ENCODE data around the gene ROR2. TPM values are rescaled to one million over a fixed set of nuclear protein-coding genes. Genes with fewer than 3 reads are reported as not detected.
A peak's percentile ranks its signal among the peaks of the same experiment; 100 is the strongest.

The ROR2 gene
- total RNA-seq, 1 donor from 2014 or later = 14.9 TPM

GRCh38 chr9:91663858-91664257 lies 286.2 kb downstream of the ROR2 start:
- no peak overlapping the region for H3K4me3 Mint-ChIP-seq
- H3K27me3 Mint-ChIP-seq (ENCODE audit: low read depth) = no peaks in the 10 kb centered on the region
- no peak for TF ChIP-seq CTCF (conservative IDR thresholded peaks at IDR 0.05)
- H3K36me3 Mint-ChIP-seq (ENCODE audit: low read depth) = no peaks in the 10 kb centered on the region
- no peaks in the 10 kb centered on the region for H3K9me3 Mint-ChIP-seq
- no peak overlapping the region for H3K27ac Mint-ChIP-seq (ENCODE audit: unreplicated experiment)
- no peak for DNase-seq (ENCODE audit: low read depth, low spot score)
- no peaks in the 10 kb centered on the region for H3K4me1 Mint-ChIP-seq

GRCh38 chr9:91661451-91661850 lies 288.6 kb downstream of the ROR2 start:
- no peak for DNase-seq (ENCODE audit: low read depth, low spot score)
- no peaks in the 10 kb centered on the region for H3K9me3 Mint-ChIP-seq
- no peaks in the 10 kb centered on the region for H3K36me3 Mint-ChIP-seq (ENCODE audit: low read depth)
- H3K4me1 Mint-ChIP-seq = no peaks in the 10 kb centered on the region
- no peak for TF ChIP-seq CTCF (conservative IDR thresholded peaks at IDR 0.05)
- no peak overlapping the region for H3K27ac Mint-ChIP-seq (ENCODE audit: unreplicated experiment)
- no peak overlapping the region for H3K4me3 Mint-ChIP-seq
- H3K27me3 Mint-ChIP-seq (ENCODE audit: low read depth) = no peaks in the 10 kb centered on the region

GRCh38 chr9:91660521-91660920 lies 289.5 kb downstream of the ROR2 start:
- Mint-ChIP-seq H3K9me3 (no peaks in the 10 kb centered on the region), H3K27ac (ENCODE audit: unreplicated experiment) (no peak overlapping the region), H3K4me1 (no peaks in the 10 kb centered on the region), H3K36me3 (ENCODE audit: low read depth) (no peaks in the 10 kb centered on the region), H3K27me3 (ENCODE audit: low read depth) (no peaks in the 10 kb centered on the region), H3K4me3 (no peak overlapping the region)
- no peak for DNase-seq (ENCODE audit: low read depth, low spot score)
- no peak for TF ChIP-seq CTCF (conservative IDR thresholded peaks at IDR 0.05)

- peak; percentile 16 for DNase-seq (ENCODE audit: low read depth, low spot score)
- H3K9me3 Mint-ChIP-seq = no peaks in the 10 kb centered on the region
- peak; percentile 66 for TF ChIP-seq CTCF (conservative IDR thresholded peaks at IDR 0.05)
- H3K4me1 Mint-ChIP-seq = no peaks in the 10 kb centered on the region
- H3K36me3 Mint-ChIP-seq (ENCODE audit: low read depth) = no peaks in the 10 kb centered on the region
- H3K27me3 Mint-ChIP-seq (ENCODE audit: low read depth) = no peaks in the 10 kb centered on the region
- no peak overlapping the region for H3K27ac Mint-ChIP-seq (ENCODE audit: unreplicated experiment)
- no peak overlapping the region for H3K4me3 Mint-ChIP-seq
Observed at GRCh38 chr9:91659529-91660495, 290.2 kb downstream of the ROR2 start.

GRCh38 chr9:91658513-91659105 lies 291.4 kb downstream of the ROR2 start:
- H3K4me3 Mint-ChIP-seq = no peak overlapping the region

More at GRCh38 chr9:91658513-91659105, 291.4 kb downstream of the ROR2 start:
- Mint-ChIP-seq H3K9me3 (no peaks in the 10 kb centered on the region), H3K27ac (ENCODE audit: unreplicated experiment) (peak overlapping the region; percentile 39), H3K4me1 (no peaks in the 10 kb centered on the region), H3K27me3 (ENCODE audit: low read depth) (no peaks in the 10 kb centered on the region), H3K36me3 (ENCODE audit: low read depth) (no peaks in the 10 kb centered on the region)
- TF ChIP-seq CTCF (conservative IDR thresholded peaks at IDR 0.05) = no peak
- no peak for DNase-seq (ENCODE audit: low read depth, low spot score)

All from neural crest cell (in vitro differentiated cells).